Measurements from ENCODE around the gene ARL2BP.

DNA sequence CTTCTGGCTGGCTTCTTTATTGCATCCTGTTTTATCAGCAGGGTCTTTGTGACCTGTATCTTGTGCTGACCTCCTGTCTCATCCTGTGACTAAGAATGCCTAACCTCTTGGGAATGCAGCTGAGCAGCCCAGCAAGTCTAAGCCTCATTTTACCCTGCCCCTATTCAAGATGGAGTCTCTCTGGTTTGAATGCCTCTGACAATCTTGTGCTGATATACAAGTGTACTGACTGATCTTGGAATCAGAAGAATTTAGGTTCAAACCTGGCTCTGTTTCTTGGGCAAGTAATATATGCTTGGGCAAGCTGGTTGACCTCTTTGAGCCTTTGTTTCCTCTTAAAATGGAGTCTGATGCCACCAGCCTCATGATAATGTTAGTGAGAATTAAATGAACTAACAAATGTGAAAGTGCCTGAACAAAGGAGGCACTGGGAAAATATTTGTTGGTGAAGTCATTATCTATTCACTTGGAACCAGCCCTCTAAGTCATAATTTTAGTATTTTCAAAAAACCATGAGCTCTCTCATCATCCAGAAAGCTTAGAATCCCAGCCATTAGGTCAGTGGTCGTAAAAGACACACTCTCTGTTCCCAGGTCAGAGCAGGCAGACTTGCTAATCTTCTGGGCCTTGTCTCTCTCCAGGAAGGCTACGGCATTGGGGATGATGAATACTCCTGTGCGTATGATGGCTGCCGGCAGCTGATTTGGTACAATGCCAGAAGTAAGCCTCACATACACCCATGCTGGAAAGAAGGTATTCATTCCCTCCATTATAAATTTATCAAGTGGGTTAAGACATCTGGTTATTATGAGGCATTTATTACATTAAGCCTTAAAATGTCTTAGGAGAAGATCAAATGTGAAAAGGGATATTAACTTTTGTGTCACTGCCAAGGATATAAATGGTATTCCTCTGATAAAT is 18.1 kb upstream of the ARL2BP start:
- no peak for TF ChIP-seq CTCF (conservative IDR thresholded peaks at IDR 0.05; ENCODE audit: low read depth, low read length)
- no peak for TF ChIP-seq EZH2 (IDR thresholded peaks at IDR 0.05; ENCODE audit: borderline replicate concordance, low read depth, low read length, poor library complexity, severe bottlenecking)
